Measurements from ENCODE around the gene NR2C2.

DNA sequence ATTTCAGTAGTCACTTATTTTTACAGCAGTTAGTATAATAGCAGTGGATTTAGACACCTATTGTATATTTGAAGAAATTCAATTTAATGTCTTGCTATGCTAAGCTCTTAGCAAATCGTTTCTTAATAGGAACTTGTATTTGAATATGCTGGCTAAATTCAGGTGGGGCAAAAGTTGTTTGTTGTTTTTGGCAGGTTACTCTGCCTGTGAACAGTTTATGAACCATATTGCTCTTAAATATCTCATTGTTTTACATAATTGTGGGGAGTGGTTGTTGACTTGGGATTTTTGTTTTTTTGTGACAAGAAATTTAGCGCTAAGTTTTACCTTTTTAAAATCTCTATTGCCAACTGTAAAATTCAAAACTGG lies 43.4 kb downstream of the NR2C2 start:
- TF ChIP-seq, protein P1, sequence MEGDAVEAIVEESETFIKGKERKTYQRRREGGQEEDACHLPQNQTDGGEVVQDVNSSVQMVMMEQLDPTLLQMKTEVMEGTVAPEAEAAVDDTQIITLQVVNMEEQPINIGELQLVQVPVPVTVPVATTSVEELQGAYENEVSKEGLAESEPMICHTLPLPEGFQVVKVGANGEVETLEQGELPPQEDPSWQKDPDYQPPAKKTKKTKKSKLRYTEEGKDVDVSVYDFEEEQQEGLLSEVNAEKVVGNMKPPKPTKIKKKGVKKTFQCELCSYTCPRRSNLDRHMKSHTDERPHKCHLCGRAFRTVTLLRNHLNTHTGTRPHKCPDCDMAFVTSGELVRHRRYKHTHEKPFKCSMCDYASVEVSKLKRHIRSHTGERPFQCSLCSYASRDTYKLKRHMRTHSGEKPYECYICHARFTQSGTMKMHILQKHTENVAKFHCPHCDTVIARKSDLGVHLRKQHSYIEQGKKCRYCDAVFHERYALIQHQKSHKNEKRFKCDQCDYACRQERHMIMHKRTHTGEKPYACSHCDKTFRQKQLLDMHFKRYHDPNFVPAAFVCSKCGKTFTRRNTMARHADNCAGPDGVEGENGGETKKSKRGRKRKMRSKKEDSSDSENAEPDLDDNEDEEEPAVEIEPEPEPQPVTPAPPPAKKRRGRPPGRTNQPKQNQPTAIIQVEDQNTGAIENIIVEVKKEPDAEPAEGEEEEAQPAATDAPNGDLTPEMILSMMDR (IDR thresholded peaks at IDR 0.05) = no peak
- TF ChIP-seq POLR2A (IDR thresholded peaks at IDR 0.05) = no peak
